HPDE6-E6E7 (cell line): ENCODE data around the gene CBLN3.

ENCODE experiments used
- DNase-seq: peaks from one replicate; pipeline ENCODE4 v3.0.0; 2011; ENCODE audit warnings: missing footprints; ENCODE audit errors: extremely low spot score

Gene CBLN3

DNA sequence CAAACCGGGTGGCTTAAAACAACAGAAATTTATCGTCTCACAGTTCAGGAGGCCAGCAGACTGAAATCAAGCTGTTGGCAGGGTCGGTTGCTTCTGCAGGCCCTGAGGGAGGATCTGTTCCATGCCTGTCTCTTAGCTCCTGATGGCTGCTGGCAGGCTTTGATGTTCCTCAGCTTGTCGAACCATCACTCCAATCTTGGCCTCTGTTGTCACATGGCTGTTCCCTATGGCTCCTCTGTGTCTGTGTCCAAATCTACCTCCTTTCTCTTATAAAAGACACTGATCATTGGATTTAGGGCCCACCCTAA lies 47.5 kb downstream of the CBLN3 start:
- no peak for DNase-seq

DNA sequence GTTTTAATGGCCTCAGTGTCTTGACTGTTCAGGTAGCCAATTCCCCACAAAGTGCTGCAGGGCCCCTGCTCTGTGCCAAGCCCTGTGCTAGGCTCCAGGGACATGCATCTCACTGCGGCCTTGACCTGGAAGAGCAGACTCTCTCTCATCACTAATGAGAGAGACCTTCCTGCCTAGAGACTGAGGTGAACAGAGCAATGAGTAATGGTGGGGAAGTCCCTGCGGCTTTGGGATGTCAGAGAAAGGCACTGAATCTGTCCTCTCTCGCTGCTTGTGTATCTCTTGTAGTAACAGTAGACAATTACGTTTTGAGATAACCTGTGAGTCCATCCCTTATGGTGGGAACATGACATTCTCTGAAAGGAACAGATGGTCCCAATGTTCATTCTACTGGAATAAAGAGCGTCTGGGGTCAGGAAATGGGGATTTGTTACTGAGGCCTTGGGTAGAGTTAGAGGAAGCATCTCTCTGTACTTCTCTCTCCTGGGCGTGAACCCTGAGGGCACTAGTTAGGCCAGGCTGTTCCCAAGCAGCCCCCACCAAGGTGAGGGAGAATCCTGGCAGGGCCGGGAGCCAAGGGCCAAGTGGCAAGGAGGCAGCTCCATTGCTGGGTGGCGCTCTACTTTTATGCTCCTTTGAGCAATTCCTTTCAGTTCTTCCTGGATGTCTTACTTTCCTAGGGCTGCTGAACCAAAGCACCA lies 48.0 kb downstream of the CBLN3 start:
- no peak for DNase-seq

DNA sequence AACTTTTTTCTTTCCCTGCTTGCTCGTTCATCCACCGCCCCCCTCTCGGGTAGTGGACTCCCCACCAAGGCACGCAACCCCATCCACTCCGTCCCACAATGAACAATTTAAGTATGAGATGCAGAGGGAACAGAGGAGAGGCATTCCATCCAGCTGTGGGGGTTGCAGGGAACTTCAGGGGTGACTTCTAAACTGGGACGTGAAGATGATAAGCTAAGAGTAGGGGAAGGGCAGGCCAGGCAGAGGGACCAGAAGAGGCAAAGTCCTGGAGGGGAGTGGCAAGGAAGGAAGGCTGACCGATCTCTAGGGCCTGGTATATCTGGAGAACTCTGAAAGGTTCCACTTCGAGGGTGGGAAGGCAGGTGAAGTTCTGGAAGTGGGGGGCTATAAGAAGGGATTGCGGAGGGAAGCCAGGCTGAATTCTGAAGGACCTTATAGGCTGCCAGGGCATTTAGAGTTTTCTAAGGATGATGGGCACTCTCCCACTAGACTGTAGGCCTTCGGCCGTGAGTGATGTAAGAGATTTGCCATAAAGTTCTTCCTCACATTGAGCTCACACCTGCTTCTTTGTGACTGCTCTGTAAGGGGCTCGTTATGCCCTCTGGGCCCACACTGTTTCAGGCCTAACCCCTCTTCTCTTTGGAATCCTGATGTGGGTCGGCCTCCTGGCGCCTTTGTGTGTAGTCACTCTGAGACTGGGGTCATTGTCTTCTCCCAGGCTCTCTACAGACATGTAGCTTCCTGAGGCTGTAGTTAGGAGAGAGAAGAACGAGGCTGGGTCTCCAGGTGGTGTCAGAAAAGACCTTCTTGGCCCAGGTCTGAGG lies 49.3 kb downstream of the CBLN3 start:
- DNase-seq, result no peak

DNA sequence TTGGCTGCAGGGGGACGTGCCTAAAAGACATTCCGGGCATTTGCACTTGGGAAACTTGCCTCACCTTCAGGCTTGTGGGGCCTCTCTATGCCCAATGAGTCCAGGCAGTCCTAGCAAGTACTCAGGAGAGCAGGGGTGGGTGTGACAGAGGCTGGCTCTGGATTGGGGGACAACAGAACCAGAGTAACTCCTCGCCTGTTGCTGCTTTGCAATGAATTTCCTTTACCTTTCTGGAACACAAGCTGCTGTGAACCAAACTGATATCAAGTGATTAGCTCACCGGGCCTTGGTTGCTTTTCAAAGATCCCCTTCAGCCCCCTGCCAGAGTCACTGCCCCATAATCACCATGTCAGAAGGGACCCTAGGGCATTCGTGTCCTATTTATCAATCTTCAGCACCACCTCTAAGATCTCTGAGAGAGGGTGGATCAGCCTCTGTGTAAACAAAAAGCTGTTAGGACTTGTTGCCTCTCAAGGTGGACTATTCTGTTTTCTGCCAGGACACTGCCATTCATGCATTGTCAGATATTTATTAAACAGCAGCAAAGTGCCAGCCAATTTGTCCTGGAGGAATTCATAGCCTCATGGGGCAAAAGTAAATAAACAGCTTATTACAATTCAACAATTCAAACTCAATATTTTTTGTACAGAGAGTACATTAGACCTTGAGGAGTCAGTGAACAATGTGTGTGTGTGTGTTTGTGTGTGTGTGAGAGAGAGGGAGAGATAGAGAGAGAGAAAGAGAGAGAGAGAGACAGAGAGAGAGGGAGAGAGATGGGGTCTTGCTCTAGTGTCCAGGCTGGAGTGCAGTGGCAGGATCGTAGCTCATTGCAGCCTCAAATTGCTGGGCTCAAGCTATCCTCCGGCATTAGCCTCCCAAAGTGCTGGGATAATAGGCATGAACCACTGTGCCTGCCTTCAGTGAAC lies 50.2 kb downstream of the CBLN3 start:
- DNase-seq, result peak; percentile 45

DNA sequence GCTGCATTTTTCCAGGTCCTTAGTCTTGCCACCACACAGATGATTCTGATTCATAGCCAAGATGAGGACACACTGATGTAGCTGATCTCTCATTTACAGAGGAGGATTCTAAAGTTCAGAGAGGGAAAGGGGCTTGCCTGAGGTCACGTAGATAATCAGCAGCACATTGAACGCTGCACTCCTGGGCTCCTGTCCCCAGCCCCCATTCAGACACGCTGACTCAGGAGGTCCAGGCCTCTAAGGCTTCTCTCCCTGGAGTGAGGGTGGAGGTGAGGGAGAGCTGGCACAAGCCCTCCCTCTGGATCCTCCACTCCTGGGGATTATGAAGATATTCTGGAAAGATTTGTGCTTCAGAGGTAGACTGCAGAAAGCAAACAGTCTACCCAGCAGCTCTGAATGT lies 51.1 kb downstream of the CBLN3 start:
- DNase-seq, result no peak

DNA sequence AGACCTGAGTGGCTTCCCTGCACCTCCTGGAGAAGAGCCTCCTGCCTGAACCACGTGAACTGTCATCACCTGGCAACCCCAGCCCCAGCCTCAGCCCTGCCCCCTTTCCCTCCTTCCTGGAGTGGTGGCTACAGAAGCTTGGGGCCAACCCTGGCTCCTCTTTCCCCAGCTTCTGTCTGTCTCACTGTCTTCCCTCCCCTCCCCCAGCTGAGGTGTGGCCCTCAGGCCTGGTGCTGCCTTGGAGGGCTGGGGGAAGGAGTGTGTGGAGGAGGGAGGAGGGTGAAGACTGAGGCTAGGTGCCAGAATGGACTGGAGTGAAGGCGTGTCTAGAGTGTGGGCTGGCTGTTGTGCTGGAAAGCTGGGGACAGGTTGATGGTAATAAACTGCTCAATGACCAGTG lies 51.8 kb downstream of the CBLN3 start:
- DNase-seq, result peak; percentile 45

DNA sequence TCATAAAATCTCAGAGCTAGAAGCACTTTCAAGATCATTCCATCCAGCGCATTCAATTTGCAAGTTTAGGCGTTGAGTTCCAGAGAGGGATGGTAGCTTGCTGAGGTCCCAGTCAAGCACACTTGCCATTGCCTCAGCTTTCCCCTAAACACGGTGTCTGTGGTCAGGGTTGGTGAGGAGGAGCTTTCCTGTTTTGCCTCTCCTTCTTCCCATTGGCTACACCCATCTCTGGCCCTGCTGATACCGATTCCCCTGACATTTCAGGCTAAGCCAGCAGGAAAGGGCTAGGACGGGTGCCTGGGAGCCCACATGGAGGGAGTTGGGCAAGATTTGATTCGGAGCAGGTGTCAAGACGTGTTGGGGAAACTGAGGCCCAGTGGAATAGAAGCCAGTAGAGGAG lies 52.3 kb downstream of the CBLN3 start:
- no peak for DNase-seq
